HT1080 (cell line): ENCODE data around the gene SSBP3. TPM values are rescaled to one million over a fixed set of nuclear protein-coding genes. Genes with fewer than 3 reads are reported as not detected.

Experiments
- DNase-seq: peaks from one replicate; pipeline ENCODE4 v3.0.0-alpha.2; 2015; ENCODE audit warnings: low read depth
- total RNA-seq: library from RNA; depleted of rRNA; stranded (reverse); fragments of >200 nt; shearing (Covaris generic); gene quantifications from 2 replicates; pipeline ENCODE4 v1.2.3, GENCODE V29; 2014

Gene SSBP3
- total RNA-seq, 1 experiment from 2014 or later: 44.1 TPM

GRCh38 chr1:54271341-54271740, 134.9 kb downstream of the SSBP3 start:
- DNase-seq: no peak

GRCh38 chr1:54270543-54270942, 135.7 kb downstream of the SSBP3 start:
- no peak for DNase-seq

- DNase-seq: no peak
Observed at GRCh38 chr1:54268762-54269297, 137.4 kb downstream of the SSBP3 start.

- no peak for DNase-seq
Observed at GRCh38 chr1:54267815-54268761, 138.1 kb downstream of the SSBP3 start.

- DNase-seq: no peak
Observed at GRCh38 chr1:54266908-54267307, 139.3 kb downstream of the SSBP3 start.

- no peak for DNase-seq
Observed at GRCh38 chr1:54266195-54266594, 140.0 kb downstream of the SSBP3 start.

- no peak for DNase-seq
Observed at GRCh38 chr1:54265659-54266058, 140.5 kb downstream of the SSBP3 start.

- no peak for DNase-seq
Observed at GRCh38 chr1:54265126-54265525, 141.1 kb downstream of the SSBP3 start.

GRCh38 chr1:54263601-54264226, 142.5 kb downstream of the SSBP3 start:
- no peak for DNase-seq

GRCh38 chr1:54262244-54262643, 143.9 kb downstream of the SSBP3 start:
- DNase-seq: no peak

GRCh38 chr1:54260810-54261209, 145.4 kb downstream of the SSBP3 start:
- DNase-seq: no peak

GRCh38 chr1:54259546-54260140, 146.6 kb downstream of the SSBP3 start:
- DNase-seq: no peak

GRCh38 chr1:54257876-54258275, 148.3 kb downstream of the SSBP3 start:
- DNase-seq: no peak

GRCh38 chr1:54257346-54257620, 148.9 kb downstream of the SSBP3 start:
- DNase-seq: no peak

GRCh38 chr1:54256522-54257345, 149.5 kb downstream of the SSBP3 start:
- DNase-seq: no peak

- DNase-seq: peak; percentile 70
Observed at GRCh38 chr1:54255026-54255702, 151.0 kb downstream of the SSBP3 start.

GRCh38 chr1:54254055-54254454, 152.1 kb downstream of the SSBP3 start:
- peak; percentile 76 for DNase-seq

GRCh38 chr1:54253480-54253879, 152.7 kb downstream of the SSBP3 start:
- peak; percentile 96 for DNase-seq

- no peak for DNase-seq
Observed at GRCh38 chr1:54252371-54252936, 153.7 kb downstream of the SSBP3 start.

- DNase-seq: no peak
Observed at GRCh38 chr1:54250670-54251069, 155.5 kb downstream of the SSBP3 start.
